ENCODE results near the gene TKTL1. TPM values are rescaled to one million over a fixed set of nuclear protein-coding genes. Genes with fewer than 3 reads are reported as not detected.
"Not testable (repeated sequence)": the region's sequence is repeated elsewhere in the genome, so short reads cannot be mapped to it uniquely, and the experiment has no call there.

TKTL1 gene
- 0.20 to 0.59 TPM (median 0.38 TPM) in 3 replicates for total RNA-seq

GRCh38 chrX:154295664-154296310 is at the start of gene TKTL1:
Gene TKTL1, plus strand, starts transcription at chrX:154295795. Its CDS starts 65 bp downstream, at chrX:154295860.
- H3K9me3 Mint-ChIP-seq = peaks cover 11% of the 10 kb centered on the region
- H3K27ac Mint-ChIP-seq = no peak within 1 kb of the TSS
- TF ChIP-seq CTCF (IDR thresholded peaks at IDR 0.05; ENCODE audit: unreplicated experiment) = no peak
- no peaks in the 10 kb centered on the region for H3K4me1 Mint-ChIP-seq
- H3K4me3 Mint-ChIP-seq = no peak within 1 kb of the TSS
- H3K27me3 Mint-ChIP-seq (ENCODE audit: low read depth) = no peaks in the 10 kb centered on the region
- DNase-seq (ENCODE audit: low spot score in 2 of 2, unreplicated experiment in 2 of 2) = no peak
- no peaks in the 10 kb centered on the region for H3K36me3 Mint-ChIP-seq

- not testable (repeated sequence) for H3K27me3 Mint-ChIP-seq (ENCODE audit: low read depth); H3K9me3 Mint-ChIP-seq; H3K4me3 Mint-ChIP-seq
Observed at GRCh38 chrX:154247377-154248045, 48.1 kb upstream of the TKTL1 start.

GRCh38 chrX:154248076-154248475 is 47.5 kb upstream of the TKTL1 start:
- DNase-seq (ENCODE audit: low spot score in 2 of 2, unreplicated experiment in 2 of 2); H3K36me3 Mint-ChIP-seq; H3K4me1 Mint-ChIP-seq; H3K9me3 Mint-ChIP-seq; H3K4me3 Mint-ChIP-seq; H3K27me3 Mint-ChIP-seq (ENCODE audit: low read depth); H3K27ac Mint-ChIP-seq: not testable (repeated sequence)

More at GRCh38 chrX:154247377-154248045, 48.1 kb upstream of the TKTL1 start:
- H3K27ac Mint-ChIP-seq; DNase-seq (ENCODE audit: low spot score in 2 of 2, unreplicated experiment in 2 of 2); H3K4me1 Mint-ChIP-seq; H3K36me3 Mint-ChIP-seq: not testable (repeated sequence)

- H3K36me3 Mint-ChIP-seq; H3K27ac Mint-ChIP-seq; DNase-seq (ENCODE audit: low spot score in 2 of 2, unreplicated experiment in 2 of 2); H3K4me1 Mint-ChIP-seq; H3K9me3 Mint-ChIP-seq; H3K27me3 Mint-ChIP-seq (ENCODE audit: low read depth); H3K4me3 Mint-ChIP-seq: not testable (repeated sequence)
Observed at GRCh38 chrX:154257282-154257681, 38.3 kb upstream of the TKTL1 start, which contains the start of gene OPN1MW3. Gene OPN1MW3, plus strand, starts transcription at chrX:154257582. Its CDS starts 38 bp downstream, at chrX:154257620.

GRCh38 chrX:154258711-154259110 is 36.9 kb upstream of the TKTL1 start:
- not testable (repeated sequence) for H3K27me3 Mint-ChIP-seq (ENCODE audit: low read depth); DNase-seq (ENCODE audit: low spot score in 2 of 2, unreplicated experiment in 2 of 2); H3K4me1 Mint-ChIP-seq; H3K4me3 Mint-ChIP-seq; H3K27ac Mint-ChIP-seq; H3K36me3 Mint-ChIP-seq; H3K9me3 Mint-ChIP-seq

- DNase-seq (ENCODE audit: low spot score in 2 of 2, unreplicated experiment in 2 of 2); H3K9me3 Mint-ChIP-seq; H3K36me3 Mint-ChIP-seq; H3K4me1 Mint-ChIP-seq; H3K4me3 Mint-ChIP-seq; H3K27ac Mint-ChIP-seq; H3K27me3 Mint-ChIP-seq (ENCODE audit: low read depth): not testable (repeated sequence)
Observed at GRCh38 chrX:154263072-154263471, 32.5 kb upstream of the TKTL1 start.

- not testable (repeated sequence) for H3K36me3 Mint-ChIP-seq; H3K27me3 Mint-ChIP-seq (ENCODE audit: low read depth); H3K4me3 Mint-ChIP-seq; H3K27ac Mint-ChIP-seq; H3K9me3 Mint-ChIP-seq; DNase-seq (ENCODE audit: low spot score in 2 of 2, unreplicated experiment in 2 of 2); H3K4me1 Mint-ChIP-seq
Observed at GRCh38 chrX:154269245-154269644, 26.4 kb upstream of the TKTL1 start.

- H3K4me3 Mint-ChIP-seq; H3K27ac Mint-ChIP-seq; DNase-seq (ENCODE audit: low spot score in 2 of 2, unreplicated experiment in 2 of 2); H3K9me3 Mint-ChIP-seq; H3K36me3 Mint-ChIP-seq; H3K27me3 Mint-ChIP-seq (ENCODE audit: low read depth); H3K4me1 Mint-ChIP-seq: not testable (repeated sequence)
Observed at GRCh38 chrX:154284489-154285338, 10.9 kb upstream of the TKTL1 start.

GRCh38 chrX:154286406-154286805 is 9.2 kb upstream of the TKTL1 start:
- not testable (repeated sequence) for H3K9me3 Mint-ChIP-seq; H3K36me3 Mint-ChIP-seq; H3K27ac Mint-ChIP-seq; H3K4me1 Mint-ChIP-seq; DNase-seq (ENCODE audit: low spot score in 2 of 2, unreplicated experiment in 2 of 2); H3K27me3 Mint-ChIP-seq (ENCODE audit: low read depth); H3K4me3 Mint-ChIP-seq
